ENCODE data around the gene ZNF772.
A peak's percentile ranks its signal among the peaks of the same experiment; 100 is the strongest.
"Not testable (repeated sequence)": the region's sequence is repeated elsewhere in the genome, so short reads cannot be mapped to it uniquely, and the experiment has no call there.

ZNF772 gene

GRCh38 chr19:57511484-57511883 lies 34.1 kb upstream of the ZNF772 start:
- no peak overlapping the region for H2BK12ac ChIP-seq (ENCODE audit: low read length)
- no peak overlapping the region for H3K4ac ChIP-seq (ENCODE audit: low read depth, low read length)
- H2BK5ac ChIP-seq (ENCODE audit: low read depth, low read length, poor library complexity) = no peak overlapping the region
- no peaks in the 10 kb centered on the region for H3K27me3 ChIP-seq (ENCODE audit: insufficient read depth, low read length)
- H3K79me2 ChIP-seq (ENCODE audit: control insufficient read depth, insufficient read depth, low read length, poor library complexity) = no peaks in the 10 kb centered on the region
- no peak overlapping the region for H3K14ac ChIP-seq (ENCODE audit: low read length)
- H3K4me3 ChIP-seq (ENCODE audit: low read depth, low read length) = no peak overlapping the region
- H3K27ac ChIP-seq (ENCODE audit: low read depth, low read length) = no peak overlapping the region
- H2AK5ac ChIP-seq (ENCODE audit: low read length) = no peak overlapping the region
- no peaks in the 10 kb centered on the region for H3K79me1 ChIP-seq (ENCODE audit: low read length)
- H3K36me3 ChIP-seq (ENCODE audit: control insufficient read depth in 1 of 2, insufficient read depth in 2 of 2, low read length in 2 of 2) = peaks cover 7 to 19% of the 10 kb centered on the region in 2 experiments
- no peak overlapping the region for H2AFZ ChIP-seq (ENCODE audit: insufficient read depth, low read length, poor library complexity)
- H4K8ac ChIP-seq (ENCODE audit: low read depth, low read length) = no peak overlapping the region
- no peak overlapping the region for H4K12ac ChIP-seq (ENCODE audit: low read depth, low read length)
- no peak overlapping the region for H2BK120ac ChIP-seq (ENCODE audit: insufficient read depth, low read length, poor library complexity)
- no peak overlapping the region for H3K18ac ChIP-seq (ENCODE audit: low read length)
- no peak overlapping the region for H3K9ac ChIP-seq (ENCODE audit: low read length)
- no peak overlapping the region for H3K23ac ChIP-seq (ENCODE audit: low read length)
- H3K4me2 ChIP-seq (ENCODE audit: low read length) = no peak overlapping the region
- H3K9me3 ChIP-seq (ENCODE audit: insufficient read depth, low read depth, low read length) = peaks cover 12% of the 10 kb centered on the region
- no peak overlapping the region for H4K91ac ChIP-seq (ENCODE audit: low read depth, low read length)
- no peaks in the 10 kb centered on the region for H3K4me1 ChIP-seq (ENCODE audit: control insufficient read depth in 1 of 2, insufficient read depth in 2 of 2, low read length in 2 of 2)
- DNase-seq = no peak

GRCh38 chr19:57506163-57506562 lies 28.8 kb upstream of the ZNF772 start:
- Histone ChIP-seq H3K79me2 (ENCODE audit: control insufficient read depth, insufficient read depth, low read length, poor library complexity) (no peaks in the 10 kb centered on the region), H3K9ac (ENCODE audit: low read length) (no peak overlapping the region), H3K27me3 (ENCODE audit: insufficient read depth, low read length) (no peaks in the 10 kb centered on the region), H4K8ac (ENCODE audit: low read depth, low read length) (no peak overlapping the region), H2BK120ac (ENCODE audit: insufficient read depth, low read length, poor library complexity) (no peak overlapping the region), H3K27ac (ENCODE audit: low read depth, low read length) (no peak overlapping the region), H3K23ac (ENCODE audit: low read length) (no peak overlapping the region), H3K79me1 (ENCODE audit: low read length) (no peaks in the 10 kb centered on the region), H2BK12ac (ENCODE audit: low read length) (no peak overlapping the region), H3K4me3 (ENCODE audit: low read depth, low read length) (peak overlapping the region; percentile 14), H3K4me2 (ENCODE audit: low read length) (no peak overlapping the region), H4K91ac (ENCODE audit: low read depth, low read length) (no peak overlapping the region), H3K18ac (ENCODE audit: low read length) (no peak overlapping the region), H3K36me3 (ENCODE audit: control insufficient read depth in 1 of 2, insufficient read depth in 2 of 2, low read length in 2 of 2) (peaks cover 24 to 40% of the 10 kb centered on the region in 2 experiments), H2AFZ (ENCODE audit: insufficient read depth, low read length, poor library complexity) (no peak overlapping the region), H2BK5ac (ENCODE audit: low read depth, low read length, poor library complexity) (no peak overlapping the region), H3K14ac (ENCODE audit: low read length) (no peak overlapping the region), H3K4me1 (ENCODE audit: control insufficient read depth in 1 of 2, insufficient read depth in 2 of 2, low read length in 2 of 2) (no peaks in the 10 kb centered on the region), H3K4ac (ENCODE audit: low read depth, low read length) (no peak overlapping the region), H3K9me3 (ENCODE audit: insufficient read depth, low read depth, low read length) (peaks cover 6% of the 10 kb centered on the region), H4K12ac (ENCODE audit: low read depth, low read length) (no peak overlapping the region), H2AK5ac (ENCODE audit: low read length) (no peak overlapping the region)
- WGBS (ENCODE audit: extremely low coverage, insufficient coverage, insufficient read length) = no CpG with 5 or more reads among the region's 4 CpGs
- DNase-seq = no peak

- not testable (repeated sequence) for H3K23ac ChIP-seq (ENCODE audit: low read length); H3K27ac ChIP-seq (ENCODE audit: low read depth, low read length); H2AK5ac ChIP-seq (ENCODE audit: low read length); H2BK12ac ChIP-seq (ENCODE audit: low read length); H2BK5ac ChIP-seq (ENCODE audit: low read depth, low read length, poor library complexity); H3K4me3 ChIP-seq (ENCODE audit: low read depth, low read length); H3K79me2 ChIP-seq (ENCODE audit: control insufficient read depth, insufficient read depth, low read length, poor library complexity); H3K27me3 ChIP-seq (ENCODE audit: insufficient read depth, low read length); H2AFZ ChIP-seq (ENCODE audit: insufficient read depth, low read length, poor library complexity); H3K4ac ChIP-seq (ENCODE audit: low read depth, low read length); H3K9me3 ChIP-seq (ENCODE audit: insufficient read depth, low read depth, low read length); H4K91ac ChIP-seq (ENCODE audit: low read depth, low read length); H4K12ac ChIP-seq (ENCODE audit: low read depth, low read length); H3K14ac ChIP-seq (ENCODE audit: low read length); H3K18ac ChIP-seq (ENCODE audit: low read length); H3K79me1 ChIP-seq (ENCODE audit: low read length); H3K9ac ChIP-seq (ENCODE audit: low read length); H3K4me1 ChIP-seq (ENCODE audit: control insufficient read depth in 1 of 2, insufficient read depth in 2 of 2, low read length in 2 of 2); H4K8ac ChIP-seq (ENCODE audit: low read depth, low read length); H2BK120ac ChIP-seq (ENCODE audit: insufficient read depth, low read length, poor library complexity); DNase-seq
- H3K4me2 ChIP-seq (ENCODE audit: low read length) = peak overlapping the region; percentile 48
- H3K36me3 ChIP-seq (ENCODE audit: control insufficient read depth in 1 of 2, insufficient read depth in 2 of 2, low read length in 2 of 2) = peaks cover 10 to 17% of the 10 kb centered on the region in 2 experiments
- WGBS (ENCODE audit: extremely low coverage, insufficient coverage, insufficient read length) = no CpG with 5 or more reads among the region's 4 CpGs
These were observed 23.0 kb upstream of the ZNF772 start for GRCh38 chr19:57500400-57500799.

GRCh38 chr19:57499680-57500395 lies 22.5 kb upstream of the ZNF772 start, which contains the start of gene ZNF773:
ZNF773 (plus strand) TSS chr19:57499938; CDS start chr19:57500081, 143 bp downstream.
- peaks cover 7 to 11% of the 10 kb centered on the region in 2 experiments for H3K36me3 ChIP-seq (ENCODE audit: control insufficient read depth in 1 of 2, insufficient read depth in 2 of 2, low read length in 2 of 2)
- H3K14ac ChIP-seq (ENCODE audit: low read length) = peak within 1 kb of the TSS; percentile 99
- H3K23ac ChIP-seq (ENCODE audit: low read length); H3K79me1 ChIP-seq (ENCODE audit: low read length); H3K27me3 ChIP-seq (ENCODE audit: insufficient read depth, low read length); H3K79me2 ChIP-seq (ENCODE audit: control insufficient read depth, insufficient read depth, low read length, poor library complexity); H2AK5ac ChIP-seq (ENCODE audit: low read length); H3K9me3 ChIP-seq (ENCODE audit: insufficient read depth, low read depth, low read length); H2BK12ac ChIP-seq (ENCODE audit: low read length); H3K4me1 ChIP-seq (ENCODE audit: control insufficient read depth in 1 of 2, insufficient read depth in 2 of 2, low read length in 2 of 2): not testable (repeated sequence)
- peak within 1 kb of the TSS; percentile 67 for H3K4me2 ChIP-seq (ENCODE audit: low read length)
- H3K4ac ChIP-seq (ENCODE audit: low read depth, low read length) = peak within 1 kb of the TSS; percentile 92
- peak within 1 kb of the TSS; percentile 52 for H3K27ac ChIP-seq (ENCODE audit: low read depth, low read length)
- H4K12ac ChIP-seq (ENCODE audit: low read depth, low read length) = peak within 1 kb of the TSS; percentile 94
- DNase-seq = peak; percentile 95 to 96
- H4K8ac ChIP-seq (ENCODE audit: low read depth, low read length) = peak within 1 kb of the TSS; percentile 99
- peak within 1 kb of the TSS; percentile 97 for H2BK120ac ChIP-seq (ENCODE audit: insufficient read depth, low read length, poor library complexity)
- H3K4me3 ChIP-seq (ENCODE audit: low read depth, low read length) = peak within 1 kb of the TSS; percentile 96
- peak within 1 kb of the TSS; percentile 99 for H3K18ac ChIP-seq (ENCODE audit: low read length)
- H4K91ac ChIP-seq (ENCODE audit: low read depth, low read length) = peak within 1 kb of the TSS; percentile 67
- H2BK5ac ChIP-seq (ENCODE audit: low read depth, low read length, poor library complexity) = peak within 1 kb of the TSS; percentile 81
- peak within 1 kb of the TSS; percentile 96 for H2AFZ ChIP-seq (ENCODE audit: insufficient read depth, low read length, poor library complexity)
- WGBS (ENCODE audit: extremely low coverage, insufficient coverage, insufficient read length) = 100% methylated on average over 2 of the region's 69 CpGs
- H3K9ac ChIP-seq (ENCODE audit: low read length) = peak within 1 kb of the TSS; percentile 95

Data from trophoblast cell (in vitro differentiated cells and primary cell).